Endothelial cell of umbilical vein (primary cell): Measurements from ENCODE around the gene DENND2A. TPM values are rescaled to one million over a fixed set of nuclear protein-coding genes. Genes with fewer than 3 reads are reported as not detected.

Experiments used
- BruUV-seq: library from RNA; stranded (reverse); fragments of 400-500 nt; replicated peaks from 2 replicates; lab custom pipeline; 2021; lab: Mats Ljungman, UMichigan
- CTCF ChIA-PET: fragments of 300-600, 350-600 bp; sonication (Branson Sonifier 250); formaldehyde crosslinking; loops from one replicate; lab custom pipeline; 2021; ENCODE audit warnings: antibody characterized with exemption, inconsistent platforms; lab: Charles Lee
- POLR2A ChIA-PET: fragments of 300-600, 350-600 bp; sonication (Branson Sonifier 250); formaldehyde crosslinking; loops from one replicate; lab custom pipeline; 2021; ENCODE audit warnings: antibody characterized with exemption, inconsistent platforms; lab: Charles Lee
- DNase-seq: peaks from one replicate; pipeline ENCODE4 v3.0.0-alpha.2; 2011; ENCODE audit warnings: low read depth, low spot score
- FAIRE-seq: peaks from 2 replicates; lab custom pipeline; 2011; peaks lifted over from hg19 to GRCh38; lab: Jason Lieb, UNC
- H2AFZ ChIP-seq: 2 replicates; pipeline ENCODE4 v1.6.0; 2012; ENCODE audit warnings: low read depth, low read length, control low read depth, inconsistent platforms
- H3K27ac ChIP-seq: 2 replicates; pipeline ENCODE4 v1.5.1; 2011; ENCODE audit warnings: low read depth, mild to moderate bottlenecking, control low read depth, low read length, moderate library complexity; ENCODE audit not compliant: insufficient read depth
- H3K27me3 ChIP-seq, 2 experiments: 2 replicates each; pipeline versions ENCODE4 v1.6.0 to v1.6.1; 2011; ENCODE audit warnings: low read length in 2 of 2, mixed read lengths in 1 of 2; ENCODE audit not compliant: control insufficient read depth in 2 of 2, insufficient read depth in 2 of 2
- H3K36me3 ChIP-seq, 2 experiments: 2 replicates in 1 of 2; 3 replicates in 1 of 2; pipeline ENCODE4 v1.5.1; 2011; ENCODE audit warnings: low read length in 2 of 2, mild to moderate bottlenecking in 1 of 2, moderate library complexity in 1 of 2; ENCODE audit not compliant: control insufficient read depth in 2 of 2, insufficient read depth in 2 of 2; ENCODE audit errors: extremely low read depth in 1 of 2
- H3K4me1 ChIP-seq: 3 replicates; pipeline ENCODE4 v1.5.1; 2011; ENCODE audit warnings: mild to moderate bottlenecking, low read length; ENCODE audit not compliant: control insufficient read depth, insufficient read depth; ENCODE audit errors: extremely low read depth
- H3K4me2 ChIP-seq: 2 replicates; pipeline ENCODE4 v1.6.1; 2011; ENCODE audit warnings: low read length, control low read depth, mixed read lengths; ENCODE audit not compliant: insufficient read depth
- H3K4me3 ChIP-seq, 3 experiments: fragments of 200-600 bp in 1 of 3; sonication (generic), shearing (Covaris generic) in 1 of 3; replicated peaks in 1 of 3; 2 replicates each; pipeline ENCODE4 v1.5.1; 2011 to 2016; ENCODE audit warnings: control low read depth in 3 of 3, low read length in 3 of 3, mild to moderate bottlenecking in 2 of 3, inconsistent platforms in 1 of 3, low read depth in 1 of 3, moderate library complexity in 1 of 3; ENCODE audit not compliant: insufficient read depth in 1 of 3
- H3K79me2 ChIP-seq: 2 replicates; pipeline ENCODE4 v1.6.0; 2012; ENCODE audit warnings: low read length, inconsistent platforms; ENCODE audit not compliant: control insufficient read depth, insufficient read depth
- H3K9ac ChIP-seq: replicated peaks from 2 replicates; pipeline ENCODE3; 2011; ENCODE audit warnings: low read length, control low read depth; ENCODE audit not compliant: insufficient read depth; ENCODE audit errors: extremely low read depth
- H3K9me1 ChIP-seq: replicated peaks from 3 replicates; pipeline ENCODE4 v1.6.0; 2011; ENCODE audit warnings: mild to moderate bottlenecking, low read length; ENCODE audit not compliant: control insufficient read depth, insufficient read depth; ENCODE audit errors: extremely low read depth
- H3K9me3 ChIP-seq: replicated peaks from 2 replicates; pipeline ENCODE4 v1.5.1; 2012; ENCODE audit warnings: low read length, inconsistent platforms; ENCODE audit not compliant: control insufficient read depth, insufficient read depth
- H4K20me1 ChIP-seq: replicated peaks from 2 replicates; pipeline ENCODE3; 2011; ENCODE audit warnings: mild to moderate bottlenecking, low read length; ENCODE audit not compliant: control insufficient read depth, insufficient read depth; ENCODE audit errors: extremely low read depth
- CTCF ChIP-seq, 2 donors: IDR thresholded peaks; 1 replicate in 1 of 2; 2 replicates in 1 of 2; pipeline ENCODE4 v1.5.1; 2011; ENCODE audit warnings: low read length in 2 of 2, mild to moderate bottlenecking in 2 of 2, moderate library complexity in 2 of 2, control low read depth in 1 of 2, inconsistent platforms in 1 of 2, low read depth in 1 of 2; ENCODE audit not compliant: insufficient read depth in 1 of 2; ENCODE audit errors: extremely low read depth in 1 of 2
- EZH2 ChIP-seq: IDR thresholded peaks from 2 replicates; pipeline ENCODE4 v1.6.1; 2012; ENCODE audit warnings: borderline replicate concordance, low read depth, mild to moderate bottlenecking, moderate library complexity, low read length, inconsistent platforms; ENCODE audit not compliant: severe bottlenecking
- FOS ChIP-seq: IDR thresholded peaks from 2 replicates; pipeline ENCODE4 v1.6.1; 2011; ENCODE audit warnings: mild to moderate bottlenecking, low read length, moderate library complexity, borderline replicate concordance; ENCODE audit not compliant: insufficient read depth
- GATA2 ChIP-seq: IDR thresholded peaks from 2 replicates; pipeline ENCODE4 v1.7.0; 2011; ENCODE audit warnings: low read depth, mild to moderate bottlenecking, moderate library complexity, mixed read lengths, low read length; ENCODE audit not compliant: insufficient read length, insufficient read depth
- JUN ChIP-seq: IDR thresholded peaks from 2 replicates; pipeline ENCODE4 v1.6.1; 2011; ENCODE audit warnings: borderline replicate concordance, low read depth; ENCODE audit not compliant: insufficient read length, insufficient read depth
- MAX ChIP-seq: IDR thresholded peaks from 2 replicates; pipeline ENCODE4 v1.6.1; 2011; ENCODE audit not compliant: insufficient read depth, insufficient read length
- MYC ChIP-seq: IDR thresholded peaks from one replicate; pipeline ENCODE4 v1.6.1; 2011; ENCODE audit warnings: mild to moderate bottlenecking, low read depth, low read length
- POLR2A ChIP-seq: IDR thresholded peaks from 2 replicates; pipeline ENCODE4 v1.6.1; 2012; ENCODE audit warnings: low read depth, mild to moderate bottlenecking, control low read depth, low read length
- POLR2AphosphoS5 ChIP-seq: IDR thresholded peaks from 2 replicates; pipeline ENCODE4 v1.6.1; 2012; ENCODE audit warnings: low read depth, mild to moderate bottlenecking, control low read depth, low read length, moderate library complexity; ENCODE audit not compliant: insufficient read depth
- dilution Hi-C: fragments of 300-500 bp; cut with MboI; formaldehyde crosslinking; loops from one replicate; pipeline ENCODE4 v1.15.0; 2019; ENCODE audit warnings: low sequenced_read_pairs; ENCODE audit not compliant: extremely low pct_ligation_motif_present
- intact Hi-C: fragments of 100-400 bp; cut with micrococcal nuclease; formaldehyde crosslinking; loops from one replicate; pipeline ENCODE4 v1.10.0; 2022
- polyA plus RNA-seq, 4 experiments: library from polyadenylated mRNA; depleted of rRNA in 3 of 4; stranded (reverse) in 3 of 4; unstranded in 1 of 4; fragments of >200 nt; gene quantifications; 2 replicates each; pipeline versions ENCODE4 v1.2.1 to v1.2.3, GENCODE V29; 2011 to 2012; ENCODE audit warnings: missing spikeins in 1 of 4
- total RNA-seq: library from RNA; stranded (reverse); gene quantifications from 2 replicates; pipeline ENCODE4 v1.2.3, GENCODE V29; 2021

DENND2A gene
- total and polyA plus RNA-seq, 2 donors (not counting 3 experiments of a cell fraction or from before 2014, with no cell fraction given): 0.33 TPM; not detected in 1

GRCh38 chr7:140479739-140480084 is 160.9 kb downstream of the DENND2A start:
- Histone ChIP-seq H3K4me1 (peaks cover 14% of the 10 kb centered on the region), H4K20me1 (no peaks in the 10 kb centered on the region), H3K9me3 (no peaks in the 10 kb centered on the region), H2AFZ (peak overlapping the region; percentile 92), H3K36me3 (no peaks in the 10 kb centered on the region), H3K4me3 (peak overlapping the region; percentile 84 to 93 (median 89)), H3K9me1 (no peaks in the 10 kb centered on the region), H3K4me2 (peak overlapping the region; percentile 72), H3K27me3 (peaks cover under 1 to 5% of the 10 kb centered on the region in 2 experiments), H3K9ac (no peak overlapping the region), H3K27ac (no peak overlapping the region), H3K79me2 (peaks cover 26% of the 10 kb centered on the region)
- intact Hi-C loops (loop anchor here (1.0 to 5.0 kb wide), 6 partner anchors 17 to 1168 kb away; partner anchors contain the start of gene BRAF), dilution Hi-C loops (no loop called here)
- FAIRE-seq (no peak), DNase-seq (no peak)
- TF ChIP-seq CTCF (IDR thresholded peaks at IDR 0.05; ENCODE audit: extremely low read depth in 1 of 2, insufficient read depth in 1 of 2, low read depth in 1 of 2, low read length in 2 of 2): no peak
- TF ChIP-seq POLR2A: no peak
- no peak for TF ChIP-seq MAX
- no peak for TF ChIP-seq GATA2
- TF ChIP-seq MYC: no peak
- no peak for TF ChIP-seq FOS
- no peak for TF ChIP-seq JUN
- TF ChIP-seq EZH2: no peak
- no peak for TF ChIP-seq POLR2AphosphoS5
- POLR2A ChIA-PET: no interaction called here
- BruUV-seq: no TSS peak
- CTCF ChIA-PET: interaction anchor here (0.6 to 0.9 kb wide), 2 partner anchors 13 to 176 kb away, joined by 3 read pairs; no protein-coding TSS in a partner anchor
